Mesenteric fat pad (tissue), 1 donor: ENCODE results near the gene EIF3K. TPM values are rescaled to one million over a fixed set of nuclear protein-coding genes. Genes with fewer than 3 reads are reported as not detected.

Experiments used
- DNase-seq: peaks from one replicate; pipeline ENCODE4 v3.0.0-alpha.2; 2020; ENCODE audit warnings: low spot score
- total RNA-seq: library from RNA; stranded (reverse); fragmentation: NEBNext Ultra II Directional; extraction: Animal tissue kit (Norgen Biotek cat#: 25700); gene quantifications from one replicate; pipeline ENCODE4 v1.2.1, GENCODE V29; 2021
- donor health status: DM: yes; HTN: yes; CAD: no.

The EIF3K gene
- total RNA-seq, 1 donor from 2014 or later, result 252 TPM

GRCh38 chr19:38684078-38684861, 65.3 kb downstream of the EIF3K start:
- DNase-seq, result no peak

GRCh38 chr19:38684862-38685665, 66.1 kb downstream of the EIF3K start:
- no peak for DNase-seq

- no peak for DNase-seq
Observed at GRCh38 chr19:38685666-38686529, 66.9 kb downstream of the EIF3K start.

GRCh38 chr19:38686530-38686888, 67.5 kb downstream of the EIF3K start:
- DNase-seq, result no peak

Other genes starting within 250 kb of the EIF3K start
- gene PSMD8, start 244.6 kb upstream of the EIF3K start, total RNA-seq, result 288 TPM
- gene GGN, start 231.2 kb upstream of the EIF3K start, total RNA-seq, result 1.0 TPM
- 2.2 TPM for gene SPRED3, start 230.5 kb upstream of the EIF3K start, total RNA-seq
- 11.8 TPM for gene FAM98C, start 216.1 kb upstream of the EIF3K start, total RNA-seq
- gene RASGRP4, start 193.0 kb upstream of the EIF3K start, total RNA-seq, result 8.4 TPM
- 4.8 TPM for gene RYR1, start 185.5 kb upstream of the EIF3K start, total RNA-seq
- gene MAP4K1, start 1.2 kb upstream of the EIF3K start, total RNA-seq, result 3.9 TPM
- gene ACTN4, start 28.5 kb downstream of the EIF3K start, total RNA-seq, result 431 TPM
- 1.3 TPM for gene CAPN12, start 125.3 kb downstream of the EIF3K start, total RNA-seq
- gene LGALS7, start 154.3 kb downstream of the EIF3K start, total RNA-seq, result not detected
- gene LGALS7B, start 170.0 kb downstream of the EIF3K start, total RNA-seq, result not detected
- gene LGALS4, start 193.8 kb downstream of the EIF3K start, total RNA-seq, result 3.5 TPM
- gene ECH1, start 212.6 kb downstream of the EIF3K start, total RNA-seq, result 302 TPM
- gene HNRNPL, start 230.8 kb downstream of the EIF3K start, total RNA-seq, result 231 TPM